Ishikawa (cell line): ENCODE data around the gene LIN52.

ENCODE experiments used
- CREB1 ChIP-seq: IDR thresholded peaks from 2 replicates; pipeline ENCODE4 v1.6.1; 2012; ENCODE audit warnings: low read depth
- EGR1 ChIP-seq: IDR thresholded peaks from 2 replicates; pipeline ENCODE4 v1.6.1; 2012
- EP300 ChIP-seq: IDR thresholded peaks from 2 replicates; pipeline ENCODE4 v1.6.1; 2012; ENCODE audit warnings: borderline replicate concordance
- FOXM1 ChIP-seq: IDR thresholded peaks from 2 replicates; pipeline ENCODE4 v1.6.1; 2012; ENCODE audit warnings: low read depth, borderline replicate concordance
- NFIC ChIP-seq: IDR thresholded peaks from 2 replicates; pipeline ENCODE4 v1.6.1; 2012
- RAD21 ChIP-seq: IDR thresholded peaks from 2 replicates; pipeline ENCODE4 v1.6.1; 2012; ENCODE audit warnings: low read depth
- TAF1 ChIP-seq: IDR thresholded peaks from 2 replicates; pipeline ENCODE4 v1.6.1; 2012; ENCODE audit warnings: low read depth, mild to moderate bottlenecking
- TCF12 ChIP-seq: IDR thresholded peaks from 2 replicates; pipeline ENCODE4 v1.6.1; 2012; ENCODE audit warnings: low read depth
- TEAD4 ChIP-seq: IDR thresholded peaks from 2 replicates; pipeline ENCODE4 v1.6.1; 2012
- YY1 ChIP-seq: IDR thresholded peaks from 2 replicates; pipeline ENCODE4 v1.6.1; 2012; ENCODE audit warnings: low read depth
- ZBTB7A ChIP-seq: IDR thresholded peaks from 2 replicates; pipeline ENCODE4 v1.6.1; 2012; ENCODE audit warnings: low read depth
- TF ChIP-seq, protein P1 (sequence below): IDR thresholded peaks from 2 replicates; pipeline ENCODE4 v1.6.1; 2012; ENCODE audit warnings: low read depth, mild to moderate bottlenecking
- TF ChIP-seq, protein P2 (sequence below): IDR thresholded peaks from 2 replicates; pipeline ENCODE4 v1.6.1; 2012
- TF ChIP-seq, protein P3 (sequence below): IDR thresholded peaks from 2 replicates; pipeline ENCODE4 v1.6.1; 2012

GRCh38 chr14:74202113-74202512 is 117.4 kb downstream of the LIN52 start:
- TF ChIP-seq, protein P1, sequence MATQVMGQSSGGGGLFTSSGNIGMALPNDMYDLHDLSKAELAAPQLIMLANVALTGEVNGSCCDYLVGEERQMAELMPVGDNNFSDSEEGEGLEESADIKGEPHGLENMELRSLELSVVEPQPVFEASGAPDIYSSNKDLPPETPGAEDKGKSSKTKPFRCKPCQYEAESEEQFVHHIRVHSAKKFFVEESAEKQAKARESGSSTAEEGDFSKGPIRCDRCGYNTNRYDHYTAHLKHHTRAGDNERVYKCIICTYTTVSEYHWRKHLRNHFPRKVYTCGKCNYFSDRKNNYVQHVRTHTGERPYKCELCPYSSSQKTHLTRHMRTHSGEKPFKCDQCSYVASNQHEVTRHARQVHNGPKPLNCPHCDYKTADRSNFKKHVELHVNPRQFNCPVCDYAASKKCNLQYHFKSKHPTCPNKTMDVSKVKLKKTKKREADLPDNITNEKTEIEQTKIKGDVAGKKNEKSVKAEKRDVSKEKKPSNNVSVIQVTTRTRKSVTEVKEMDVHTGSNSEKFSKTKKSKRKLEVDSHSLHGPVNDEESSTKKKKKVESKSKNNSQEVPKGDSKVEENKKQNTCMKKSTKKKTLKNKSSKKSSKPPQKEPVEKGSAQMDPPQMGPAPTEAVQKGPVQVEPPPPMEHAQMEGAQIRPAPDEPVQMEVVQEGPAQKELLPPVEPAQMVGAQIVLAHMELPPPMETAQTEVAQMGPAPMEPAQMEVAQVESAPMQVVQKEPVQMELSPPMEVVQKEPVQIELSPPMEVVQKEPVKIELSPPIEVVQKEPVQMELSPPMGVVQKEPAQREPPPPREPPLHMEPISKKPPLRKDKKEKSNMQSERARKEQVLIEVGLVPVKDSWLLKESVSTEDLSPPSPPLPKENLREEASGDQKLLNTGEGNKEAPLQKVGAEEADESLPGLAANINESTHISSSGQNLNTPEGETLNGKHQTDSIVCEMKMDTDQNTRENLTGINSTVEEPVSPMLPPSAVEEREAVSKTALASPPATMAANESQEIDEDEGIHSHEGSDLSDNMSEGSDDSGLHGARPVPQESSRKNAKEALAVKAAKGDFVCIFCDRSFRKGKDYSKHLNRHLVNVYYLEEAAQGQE: no peak
- no peak for TF ChIP-seq RAD21
- TF ChIP-seq EP300: no peak
- TF ChIP-seq, protein P2, sequence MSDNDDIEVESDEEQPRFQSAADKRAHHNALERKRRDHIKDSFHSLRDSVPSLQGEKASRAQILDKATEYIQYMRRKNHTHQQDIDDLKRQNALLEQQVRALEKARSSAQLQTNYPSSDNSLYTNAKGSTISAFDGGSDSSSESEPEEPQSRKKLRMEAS: no peak
- no peak for TF ChIP-seq TEAD4
- no peak for TF ChIP-seq ZBTB7A
- TF ChIP-seq CREB1: no peak
- TF ChIP-seq EGR1: no peak
- no peak for TF ChIP-seq YY1
- TF ChIP-seq TCF12: no peak
- no peak for TF ChIP-seq FOXM1
- no peak for TF ChIP-seq TAF1
- TF ChIP-seq, protein P3, sequence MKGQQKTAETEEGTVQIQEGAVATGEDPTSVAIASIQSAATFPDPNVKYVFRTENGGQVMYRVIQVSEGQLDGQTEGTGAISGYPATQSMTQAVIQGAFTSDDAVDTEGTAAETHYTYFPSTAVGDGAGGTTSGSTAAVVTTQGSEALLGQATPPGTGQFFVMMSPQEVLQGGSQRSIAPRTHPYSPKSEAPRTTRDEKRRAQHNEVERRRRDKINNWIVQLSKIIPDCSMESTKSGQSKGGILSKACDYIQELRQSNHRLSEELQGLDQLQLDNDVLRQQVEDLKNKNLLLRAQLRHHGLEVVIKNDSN: no peak
- no peak for TF ChIP-seq NFIC
